ENCODE results near the gene PNPLA2.

The PNPLA2 gene

DNA sequence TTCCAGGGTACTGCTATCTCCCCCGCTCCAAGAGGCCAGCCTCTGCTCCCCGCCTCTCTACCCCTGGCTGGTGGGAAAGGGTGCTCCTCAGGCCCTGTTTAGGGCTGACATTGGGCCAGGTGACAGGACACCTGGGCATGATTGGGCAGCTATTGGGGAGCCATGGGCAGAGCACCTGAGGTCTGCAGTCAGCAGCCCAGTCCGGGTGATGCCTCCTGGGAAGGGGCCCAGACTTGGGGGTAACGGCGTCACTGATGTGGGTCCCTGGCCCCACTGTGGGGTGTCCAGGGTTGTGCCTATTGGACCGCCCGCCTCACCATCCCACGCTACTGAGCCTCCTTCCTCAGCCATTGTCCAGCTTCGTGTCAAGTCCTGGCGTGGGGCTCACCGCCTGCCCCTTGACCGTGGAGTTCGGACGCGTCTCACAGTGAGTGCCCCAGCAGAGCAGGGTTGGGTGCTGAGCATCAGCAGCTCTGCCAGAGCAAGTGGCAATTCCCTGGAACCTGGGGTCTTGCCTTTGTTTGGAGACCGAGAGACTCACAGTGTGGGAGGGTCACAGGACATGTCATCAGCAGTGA is 38.7 kb upstream of the PNPLA2 start:
- Histone ChIP-seq H3K9ac (ENCODE audit: low read length) (no peak overlapping the region), H3K9me3 (ENCODE audit: low read length) (no peaks in the 10 kb centered on the region), H3F3A (ENCODE audit: insufficient read depth, low read length) (no peaks in the 10 kb centered on the region), H3K27me3 (ENCODE audit: insufficient read depth, low read length) (no peaks in the 10 kb centered on the region), H3K27ac (ENCODE audit: low read depth, low read length, poor library complexity, severe bottlenecking) (no peak overlapping the region), H3K4me2 (ENCODE audit: low read length) (no peak overlapping the region), H4K20me1 (ENCODE audit: insufficient read depth, low read length) (no peaks in the 10 kb centered on the region), H3K9me2 (ENCODE audit: low read depth, low read length) (no peaks in the 10 kb centered on the region), H3K4me1 (ENCODE audit: insufficient read depth, low read length, severe bottlenecking) (peaks cover 42% of the 10 kb centered on the region), H3K36me3 (ENCODE audit: insufficient read depth, low read length) (peaks cover 50% of the 10 kb centered on the region), H3K79me2 (ENCODE audit: insufficient read depth, low read length) (peaks cover 17% of the 10 kb centered on the region), H3K4me3 (ENCODE audit: low read depth, low read length, poor library complexity, severe bottlenecking) (no peak overlapping the region), H2AFZ (ENCODE audit: low read length) (no peak overlapping the region)
- TF ChIP-seq, protein P1, sequence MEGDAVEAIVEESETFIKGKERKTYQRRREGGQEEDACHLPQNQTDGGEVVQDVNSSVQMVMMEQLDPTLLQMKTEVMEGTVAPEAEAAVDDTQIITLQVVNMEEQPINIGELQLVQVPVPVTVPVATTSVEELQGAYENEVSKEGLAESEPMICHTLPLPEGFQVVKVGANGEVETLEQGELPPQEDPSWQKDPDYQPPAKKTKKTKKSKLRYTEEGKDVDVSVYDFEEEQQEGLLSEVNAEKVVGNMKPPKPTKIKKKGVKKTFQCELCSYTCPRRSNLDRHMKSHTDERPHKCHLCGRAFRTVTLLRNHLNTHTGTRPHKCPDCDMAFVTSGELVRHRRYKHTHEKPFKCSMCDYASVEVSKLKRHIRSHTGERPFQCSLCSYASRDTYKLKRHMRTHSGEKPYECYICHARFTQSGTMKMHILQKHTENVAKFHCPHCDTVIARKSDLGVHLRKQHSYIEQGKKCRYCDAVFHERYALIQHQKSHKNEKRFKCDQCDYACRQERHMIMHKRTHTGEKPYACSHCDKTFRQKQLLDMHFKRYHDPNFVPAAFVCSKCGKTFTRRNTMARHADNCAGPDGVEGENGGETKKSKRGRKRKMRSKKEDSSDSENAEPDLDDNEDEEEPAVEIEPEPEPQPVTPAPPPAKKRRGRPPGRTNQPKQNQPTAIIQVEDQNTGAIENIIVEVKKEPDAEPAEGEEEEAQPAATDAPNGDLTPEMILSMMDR (IDR thresholded peaks at IDR 0.05; ENCODE audit: low read length) = no peak
- TF ChIP-seq EZH2 (IDR thresholded peaks at IDR 0.05; ENCODE audit: borderline replicate concordance, low read length) = no peak

DNA sequence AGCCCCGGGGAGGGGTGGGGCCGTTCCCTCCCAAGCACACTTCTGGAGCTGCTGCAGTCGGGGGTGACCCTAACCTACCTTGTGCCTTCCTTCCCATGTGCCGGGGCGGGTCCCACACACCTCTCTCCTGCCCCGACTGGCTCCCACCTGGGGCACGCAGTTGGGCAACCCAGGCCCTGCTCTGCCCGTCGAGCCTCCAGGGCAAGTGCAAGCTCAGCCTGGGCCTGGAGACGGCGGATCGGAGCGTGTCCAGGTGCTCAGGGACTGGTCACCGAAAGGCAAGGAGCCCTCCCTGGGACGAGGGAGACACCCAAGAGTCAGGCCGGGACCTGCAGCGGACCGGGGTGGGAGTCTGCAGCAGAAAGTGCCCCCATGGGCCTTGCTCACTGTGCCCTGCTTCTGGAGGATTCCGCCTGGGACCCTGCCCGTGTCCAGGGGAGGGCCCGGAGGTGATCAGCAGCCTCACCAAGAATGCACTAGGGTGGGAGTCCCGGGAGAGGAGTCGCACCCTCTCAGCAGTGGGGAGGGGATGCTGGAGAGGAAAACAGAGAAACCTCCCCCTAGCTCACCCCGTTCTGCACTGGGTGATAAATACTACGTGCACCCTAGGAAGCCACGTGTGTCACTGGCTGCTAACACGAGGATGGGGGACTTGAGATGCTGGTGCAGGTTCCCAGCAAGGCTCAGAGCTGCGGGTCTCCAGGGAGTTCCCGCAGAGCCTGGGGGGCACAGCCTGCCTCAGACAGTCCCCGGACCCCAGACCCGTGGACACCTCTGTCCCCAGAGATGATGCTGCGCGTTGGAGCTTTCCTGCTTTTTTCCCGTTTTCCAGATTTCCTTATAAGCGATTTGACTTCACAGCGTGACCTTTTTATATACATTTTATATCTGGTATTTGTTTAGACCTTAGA is 36.2 kb upstream of the PNPLA2 start:
- H4K20me1 ChIP-seq (ENCODE audit: insufficient read depth, low read length) = no peaks in the 10 kb centered on the region
- H3K27me3 ChIP-seq (ENCODE audit: insufficient read depth, low read length) = no peaks in the 10 kb centered on the region
- no peaks in the 10 kb centered on the region for H3K9me3 ChIP-seq (ENCODE audit: low read length)
- no peaks in the 10 kb centered on the region for H3K9me2 ChIP-seq (ENCODE audit: low read depth, low read length)
- no peak overlapping the region for H3K4me2 ChIP-seq (ENCODE audit: low read length)
- H3K4me3 ChIP-seq (ENCODE audit: low read depth, low read length, poor library complexity, severe bottlenecking) = no peak overlapping the region
- peaks cover 48% of the 10 kb centered on the region for H3K36me3 ChIP-seq (ENCODE audit: insufficient read depth, low read length)
- peaks cover 30% of the 10 kb centered on the region for H3K4me1 ChIP-seq (ENCODE audit: insufficient read depth, low read length, severe bottlenecking)
- no peak overlapping the region for H3K9ac ChIP-seq (ENCODE audit: low read length)
- TF ChIP-seq EZH2 (IDR thresholded peaks at IDR 0.05; ENCODE audit: borderline replicate concordance, low read length) = no peak
- TF ChIP-seq, protein P1 (IDR thresholded peaks at IDR 0.05; ENCODE audit: low read length) = no peak
- H3K79me2 ChIP-seq (ENCODE audit: insufficient read depth, low read length) = no peaks in the 10 kb centered on the region
- H3F3A ChIP-seq (ENCODE audit: insufficient read depth, low read length) = no peaks in the 10 kb centered on the region
- no peak overlapping the region for H3K27ac ChIP-seq (ENCODE audit: low read depth, low read length, poor library complexity, severe bottlenecking)
- H2AFZ ChIP-seq (ENCODE audit: low read length) = no peak overlapping the region

- Histone ChIP-seq H3K27ac (ENCODE audit: low read depth, low read length, poor library complexity, severe bottlenecking) (no peak overlapping the region), H3K4me1 (ENCODE audit: insufficient read depth, low read length, severe bottlenecking) (peaks cover 34% of the 10 kb centered on the region), H3K9me2 (ENCODE audit: low read depth, low read length) (no peaks in the 10 kb centered on the region), H3K4me3 (ENCODE audit: low read depth, low read length, poor library complexity, severe bottlenecking) (no peak overlapping the region), H2AFZ (ENCODE audit: low read length) (no peak overlapping the region), H3K4me2 (ENCODE audit: low read length) (no peak overlapping the region), H3K9me3 (ENCODE audit: low read length) (no peaks in the 10 kb centered on the region), H3K9ac (ENCODE audit: low read length) (no peak overlapping the region), H3K79me2 (ENCODE audit: insufficient read depth, low read length) (no peaks in the 10 kb centered on the region), H3K36me3 (ENCODE audit: insufficient read depth, low read length) (peaks cover 48% of the 10 kb centered on the region), H4K20me1 (ENCODE audit: insufficient read depth, low read length) (no peaks in the 10 kb centered on the region), H3F3A (ENCODE audit: insufficient read depth, low read length) (no peaks in the 10 kb centered on the region), H3K27me3 (ENCODE audit: insufficient read depth, low read length) (no peaks in the 10 kb centered on the region; the same call in 1 of the 2 replicates)
- TF ChIP-seq EZH2 (IDR thresholded peaks at IDR 0.05; ENCODE audit: borderline replicate concordance, low read length) = no peak
- TF ChIP-seq, protein P1 (IDR thresholded peaks at IDR 0.05; ENCODE audit: low read length) = no peak
Observed at GRCh38 chr11:783581-784015, 35.1 kb upstream of the PNPLA2 start.
